Epithelial cell of prostate (primary cell): ENCODE results near the gene HS3ST5.

Source experiments
- DNase-seq: peaks from one replicate; pipeline ENCODE4 v3.0.0-alpha.2; 2011; ENCODE audit warnings: low read depth, low spot score
- H3K27ac ChIP-seq: fragments of 450-650 bp; 2 replicates; pipeline ENCODE4 v1.5.1; 2017; ENCODE audit warnings: mild to moderate bottlenecking

Gene HS3ST5

DNA sequence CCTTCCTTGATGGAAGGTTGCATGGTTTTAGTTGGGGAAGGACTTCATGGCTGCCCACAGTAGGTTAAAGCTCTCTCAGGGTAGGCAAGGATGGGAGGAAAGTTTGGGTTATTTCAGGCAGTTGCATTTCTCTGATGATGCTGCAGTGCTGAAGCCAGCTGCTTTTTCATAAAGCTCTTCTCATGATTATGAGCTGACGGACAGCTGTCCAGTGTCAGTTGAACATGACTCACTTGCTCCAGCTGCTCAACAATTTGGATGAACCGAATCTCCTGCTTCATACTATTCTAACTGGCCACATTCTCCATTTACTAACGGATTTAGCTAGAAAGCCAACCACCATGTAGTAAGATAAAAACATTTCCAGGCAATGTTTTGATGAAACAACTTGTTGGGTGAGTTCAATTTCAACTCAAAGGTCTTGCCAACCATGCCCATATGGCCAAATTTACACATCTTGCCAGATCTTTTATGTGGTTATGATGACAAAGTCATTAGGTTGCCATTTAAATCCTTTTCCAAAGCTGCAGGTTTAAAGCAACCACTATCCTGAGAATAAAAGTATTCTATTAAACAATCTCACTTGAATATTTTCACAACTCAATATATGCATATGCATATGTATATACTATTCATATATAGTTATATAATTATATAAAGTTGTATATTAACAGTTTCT lies 125.9 kb downstream of the HS3ST5 start:
- no peak overlapping the region for H3K27ac ChIP-seq
- DNase-seq, result no peak

DNA sequence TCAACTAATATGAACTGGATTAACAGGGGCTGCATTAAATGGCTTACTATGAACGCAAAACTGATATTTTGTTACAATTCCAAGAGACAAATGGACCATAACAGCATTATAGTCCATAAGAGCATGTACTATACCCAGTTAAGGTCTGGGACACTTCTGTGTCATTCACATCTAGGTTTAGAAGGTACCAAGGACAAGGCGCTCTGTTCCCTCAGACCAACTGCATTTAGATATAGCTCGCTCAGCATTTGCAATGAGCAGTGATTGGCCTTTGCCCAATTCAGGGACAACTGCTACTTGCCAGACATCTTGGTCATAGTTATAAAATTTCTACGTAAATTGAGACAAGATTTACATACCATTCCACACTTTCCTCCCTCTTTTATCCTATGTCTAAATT lies 132.4 kb downstream of the HS3ST5 start:
- H3K27ac ChIP-seq, result no peak overlapping the region
- DNase-seq, result no peak

DNA sequence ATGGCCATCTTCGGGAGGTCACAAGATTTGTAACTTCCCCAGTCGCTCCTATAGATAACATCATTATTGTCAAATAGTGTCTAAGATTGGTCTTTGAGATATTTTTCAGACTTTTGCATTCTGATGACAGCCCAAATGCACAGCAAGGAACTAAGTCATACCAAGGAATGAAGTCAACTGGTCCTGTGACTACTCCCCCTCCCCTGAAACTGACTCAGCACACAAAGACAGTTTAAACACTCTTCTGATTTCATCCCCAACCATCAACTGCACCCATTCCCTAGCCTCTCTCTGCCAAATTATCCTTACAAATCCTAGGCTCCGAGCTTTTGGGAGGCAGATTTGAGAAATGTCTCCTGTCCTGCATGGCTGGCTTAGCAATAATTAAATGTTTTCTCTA lies 139.4 kb downstream of the HS3ST5 start:
- no peak overlapping the region for H3K27ac ChIP-seq
- no peak for DNase-seq

DNA sequence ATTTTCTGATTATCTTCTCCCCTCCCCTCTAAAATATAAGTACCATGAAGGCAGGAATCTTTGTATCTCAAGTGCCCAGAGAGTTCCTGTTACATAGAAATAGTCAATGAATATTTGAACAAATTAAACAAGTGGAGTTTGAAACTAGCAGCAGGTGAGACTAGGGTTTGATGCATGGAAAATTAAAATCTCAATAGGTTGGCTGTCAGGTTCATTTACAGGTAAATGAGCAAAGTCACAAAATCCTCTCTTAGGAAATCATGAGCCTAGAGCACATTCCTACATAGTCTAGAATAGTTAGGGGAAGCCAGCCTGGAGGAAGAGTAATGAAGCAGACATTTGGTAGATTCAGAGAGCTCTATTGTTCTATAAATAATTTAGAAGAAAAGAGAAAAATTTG lies 140.4 kb downstream of the HS3ST5 start:
- no peak overlapping the region for H3K27ac ChIP-seq
- no peak for DNase-seq

DNA sequence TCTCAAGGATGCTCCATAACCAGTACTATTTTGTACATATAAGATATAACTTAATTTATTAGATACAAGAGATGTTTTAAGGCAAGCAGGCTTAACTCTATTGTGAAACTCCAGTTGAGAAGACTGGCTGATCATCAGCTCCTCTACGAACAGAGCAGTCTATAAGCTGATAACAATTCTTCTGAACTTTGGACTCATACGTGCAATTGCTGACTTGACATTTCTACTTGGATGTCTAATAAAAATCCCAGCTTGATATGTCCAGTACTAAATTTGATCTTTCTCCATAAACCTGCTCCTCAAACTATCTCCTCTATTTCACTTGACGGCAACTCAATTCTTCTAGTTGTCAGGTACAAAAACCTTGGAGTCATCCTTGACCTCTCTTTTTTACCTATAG lies 141.9 kb downstream of the HS3ST5 start:
- no peak for DNase-seq
- no peak overlapping the region for H3K27ac ChIP-seq

DNA sequence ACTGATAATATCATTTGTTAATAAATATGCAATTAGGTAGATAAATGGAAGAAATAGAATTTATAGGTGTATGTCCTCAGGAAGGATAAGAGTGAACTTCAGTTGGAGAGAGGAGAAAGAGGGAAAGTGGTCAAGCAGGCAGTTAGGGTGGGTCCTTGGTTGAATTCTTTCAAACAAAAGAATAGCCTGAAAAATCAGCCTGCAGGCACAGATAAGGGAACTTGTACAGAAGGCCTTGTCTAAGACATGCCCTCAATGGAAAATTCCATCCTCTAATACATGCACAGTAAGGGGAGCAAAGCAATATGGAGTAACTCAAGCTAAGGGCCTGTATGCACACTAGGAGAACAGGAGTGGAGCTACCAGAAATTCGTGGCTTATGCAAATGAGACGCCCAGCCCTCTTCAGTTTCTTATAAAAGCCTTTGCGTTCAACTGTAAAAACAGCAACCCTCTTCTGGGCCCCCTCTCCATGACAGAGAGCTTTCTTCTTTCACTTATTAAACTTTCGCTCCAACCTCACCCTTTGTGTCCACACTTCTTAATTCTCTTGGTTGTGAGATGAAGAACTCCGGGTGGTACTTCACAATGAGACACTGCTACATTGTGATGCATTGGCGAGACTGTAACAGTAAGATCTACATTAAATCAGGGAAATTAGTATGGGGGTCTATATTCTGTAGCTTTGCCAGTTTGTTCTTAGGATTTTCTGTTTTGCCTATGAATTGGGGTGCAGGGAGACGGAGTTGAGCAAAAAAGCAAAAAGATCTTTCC lies 147.0 kb downstream of the HS3ST5 start:
- no peak for DNase-seq

DNA sequence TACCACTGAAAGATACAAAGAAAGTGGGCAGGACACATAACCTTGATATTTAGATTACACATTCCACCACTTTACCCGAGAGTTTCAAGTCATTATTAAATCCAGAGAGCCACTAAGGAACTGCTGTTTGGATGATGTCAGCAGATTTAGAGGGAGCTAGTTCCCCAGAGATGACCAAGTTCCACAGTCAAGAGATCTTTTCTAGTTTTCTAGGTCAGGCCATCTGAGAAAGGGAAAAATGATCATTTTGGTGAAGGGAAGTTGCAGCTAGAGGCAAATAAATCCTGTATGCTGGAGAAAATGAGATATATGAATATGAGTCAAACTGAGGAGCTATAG lies 147.8 kb downstream of the HS3ST5 start:
- H3K27ac ChIP-seq, result no peak overlapping the region
- no peak for DNase-seq

More for the DNA sequence above, 147.0 kb downstream of the HS3ST5 start:
- H3K27ac ChIP-seq, result no peak overlapping the region

DNA sequence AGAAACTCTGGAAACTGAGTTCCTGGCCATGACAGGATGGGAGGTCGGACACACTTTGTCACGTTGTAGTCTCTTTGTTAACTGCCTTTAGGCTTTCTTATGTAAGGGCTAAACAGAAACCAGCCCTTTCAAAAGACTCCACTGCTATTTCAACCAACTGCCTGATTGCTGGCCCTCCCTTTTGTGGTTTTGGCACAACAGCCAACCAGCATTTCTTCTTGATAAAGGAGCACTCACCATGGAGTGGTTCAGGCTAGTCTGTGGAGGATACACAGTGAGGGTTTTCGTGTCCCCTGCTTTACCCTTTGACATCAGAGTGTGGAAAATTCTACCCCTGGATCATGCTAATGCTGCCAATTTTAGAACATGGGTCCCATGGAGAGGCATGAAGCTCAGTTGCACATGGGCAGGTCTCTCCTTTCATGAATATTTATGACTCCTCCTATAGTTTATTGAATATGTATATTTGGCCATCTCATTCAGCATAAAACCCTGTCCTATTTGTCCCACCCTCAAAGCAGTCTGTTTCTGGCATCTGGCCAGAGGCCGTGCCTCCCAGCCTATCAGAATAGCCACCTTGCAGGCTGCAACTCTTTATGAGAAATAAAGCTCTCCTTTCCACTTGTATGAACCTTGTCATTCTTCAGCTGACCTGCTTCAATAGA lies 148.3 kb downstream of the HS3ST5 start:
- H3K27ac ChIP-seq, result no peak overlapping the region
- no peak for DNase-seq

DNA sequence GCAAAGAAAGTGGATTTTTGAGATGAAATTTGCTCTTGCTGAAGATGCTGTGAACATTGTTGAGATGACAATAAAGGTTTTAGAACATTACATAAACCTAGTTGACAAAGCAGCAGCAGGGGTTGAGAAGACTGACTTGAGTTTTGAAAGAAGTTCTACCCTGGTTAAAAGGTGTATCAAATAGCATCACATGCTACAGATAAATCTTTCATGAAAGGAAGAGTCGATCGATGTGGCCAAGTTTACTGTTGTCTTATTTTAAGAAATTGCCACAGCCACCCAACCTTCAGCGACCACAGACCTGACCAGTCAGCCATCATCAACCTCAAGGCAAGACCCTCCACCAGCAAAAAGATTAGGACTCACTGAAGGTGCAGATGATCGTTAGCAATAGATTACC lies 155.3 kb downstream of the HS3ST5 start:
- H3K27ac ChIP-seq, result no peak overlapping the region
- DNase-seq, result no peak

DNA sequence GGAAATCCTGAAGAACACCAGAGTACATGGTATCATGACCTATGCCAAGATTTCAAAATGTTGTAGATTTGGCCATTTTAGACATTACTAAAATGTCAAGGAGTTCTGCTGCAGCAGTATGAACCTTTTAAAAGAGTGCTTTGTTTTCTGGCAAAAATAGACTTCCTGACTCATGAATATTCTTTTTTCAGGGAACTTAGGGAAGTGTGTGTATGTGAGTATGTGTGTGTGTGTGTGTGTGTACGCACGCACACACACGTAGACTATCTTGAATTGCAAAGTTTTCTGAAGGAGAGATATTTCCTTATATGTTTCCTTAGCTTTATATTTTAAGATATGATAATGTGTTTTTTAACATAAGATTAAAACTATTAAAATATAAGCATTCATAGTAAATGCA lies 161.2 kb downstream of the HS3ST5 start:
- no peak overlapping the region for H3K27ac ChIP-seq
- DNase-seq, result no peak

DNA sequence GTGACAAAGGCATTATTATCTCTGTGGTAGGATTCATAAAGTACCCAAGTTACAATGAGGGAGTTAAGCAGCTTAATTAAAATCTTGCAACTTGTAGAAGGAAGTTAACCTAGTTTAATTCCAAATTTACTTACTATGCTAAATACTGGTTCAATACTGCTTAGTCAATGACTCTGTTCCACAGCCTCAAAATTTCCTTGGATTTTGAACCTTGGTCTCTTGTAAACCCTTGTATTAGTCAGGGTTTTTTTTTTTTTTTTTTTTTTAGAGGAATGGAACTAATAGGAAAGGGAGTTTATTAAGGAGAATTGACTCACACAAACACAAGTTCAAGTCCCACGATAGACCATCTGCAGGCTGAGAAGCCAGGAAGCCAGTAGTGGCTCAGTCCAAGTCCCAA lies 163.4 kb downstream of the HS3ST5 start:
- DNase-seq, result no peak
- no peak overlapping the region for H3K27ac ChIP-seq

DNA sequence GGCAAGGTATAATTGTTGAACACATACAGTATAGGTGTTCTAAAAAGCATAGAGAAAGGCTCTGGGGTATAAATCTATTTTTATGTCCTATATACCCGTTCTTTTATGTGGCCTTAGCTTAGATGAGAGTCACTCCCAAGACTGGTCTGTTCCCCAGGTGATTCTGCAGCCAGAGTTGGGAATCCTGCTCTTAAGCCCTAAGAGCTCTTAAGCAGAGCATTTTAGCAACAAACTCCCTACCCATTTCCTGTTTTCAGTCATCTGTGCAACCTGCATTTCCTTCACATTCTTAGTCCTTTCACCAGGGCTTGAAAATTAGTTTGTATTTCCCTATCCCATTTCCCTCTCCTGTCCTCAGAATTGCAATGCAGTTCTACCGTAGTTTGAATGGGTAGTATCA lies 166.1 kb downstream of the HS3ST5 start:
- DNase-seq, result no peak
- H3K27ac ChIP-seq, result no peak overlapping the region

DNA sequence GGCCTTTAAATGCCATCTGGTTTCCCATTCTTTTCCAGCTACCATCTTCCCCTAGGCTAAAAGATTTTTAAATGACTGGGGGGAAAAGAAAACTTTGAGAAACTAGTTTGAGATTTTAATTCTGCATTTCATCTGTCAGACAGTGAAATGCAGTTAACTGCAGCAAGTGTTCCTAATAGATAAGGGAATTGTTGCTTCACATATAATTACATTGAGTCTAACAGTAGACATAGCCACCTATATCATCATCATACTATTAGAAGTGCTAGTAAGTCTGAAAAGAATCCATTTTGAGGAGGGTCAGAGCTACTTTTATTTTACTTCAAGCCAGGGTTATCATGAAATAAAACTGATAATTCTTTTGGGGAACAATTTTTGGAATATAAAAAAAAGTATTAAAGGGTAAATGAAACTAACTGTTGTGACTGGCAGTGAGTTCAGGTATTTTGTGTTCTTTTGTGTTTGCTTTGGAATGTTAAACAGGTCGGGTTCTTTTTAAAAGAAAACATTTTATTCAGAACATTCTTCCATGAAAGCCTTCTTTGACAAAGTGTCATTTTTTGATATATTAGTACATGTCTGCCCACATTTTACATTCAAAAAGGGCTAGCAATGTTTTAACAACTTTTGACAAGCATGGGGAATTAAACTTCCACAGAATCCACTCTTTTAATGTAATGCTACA lies 170.1 kb downstream of the HS3ST5 start:
- no peak overlapping the region for H3K27ac ChIP-seq
- no peak for DNase-seq

DNA sequence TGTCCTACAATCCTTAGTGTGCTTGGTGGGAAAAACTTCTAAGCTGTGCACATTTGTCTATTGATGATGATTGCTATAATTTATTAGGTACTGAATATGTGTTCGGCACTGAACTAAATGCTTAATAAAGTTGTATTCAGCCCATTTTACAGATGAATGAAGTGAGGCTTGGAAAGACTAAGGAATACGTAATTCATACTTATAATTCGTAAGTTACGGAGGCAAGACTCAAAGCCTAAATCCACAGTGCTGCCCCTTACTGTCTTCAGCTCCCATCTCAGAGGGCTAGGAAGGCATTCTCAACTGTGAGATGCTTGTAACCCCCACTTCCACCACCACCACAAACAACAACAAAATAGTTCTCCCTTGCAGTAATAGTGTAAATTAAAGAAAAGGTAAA lies 171.3 kb downstream of the HS3ST5 start:
- H3K27ac ChIP-seq, result no peak overlapping the region
- DNase-seq, result no peak

DNA sequence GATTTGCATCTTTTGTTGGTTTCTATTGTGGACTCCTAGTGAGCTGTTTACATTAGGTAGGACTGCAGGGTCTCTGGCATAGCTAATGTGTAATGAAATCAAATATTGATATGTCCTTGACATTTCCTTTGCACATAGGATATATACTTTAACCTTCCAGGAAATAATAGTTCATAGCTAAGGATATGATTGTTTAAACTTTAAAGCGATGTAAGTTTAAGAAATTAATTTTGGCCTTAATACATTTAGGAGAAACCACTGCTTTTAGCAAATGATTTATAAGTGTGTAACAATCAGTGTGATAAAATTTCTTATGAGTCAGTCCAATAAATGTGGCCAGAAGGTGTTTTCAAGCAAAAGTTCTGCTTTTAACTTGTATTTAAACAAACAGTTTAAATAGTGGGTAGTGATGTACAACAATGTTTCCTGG lies 171.8 kb downstream of the HS3ST5 start:
- DNase-seq, result no peak
- no peak overlapping the region for H3K27ac ChIP-seq

DNA sequence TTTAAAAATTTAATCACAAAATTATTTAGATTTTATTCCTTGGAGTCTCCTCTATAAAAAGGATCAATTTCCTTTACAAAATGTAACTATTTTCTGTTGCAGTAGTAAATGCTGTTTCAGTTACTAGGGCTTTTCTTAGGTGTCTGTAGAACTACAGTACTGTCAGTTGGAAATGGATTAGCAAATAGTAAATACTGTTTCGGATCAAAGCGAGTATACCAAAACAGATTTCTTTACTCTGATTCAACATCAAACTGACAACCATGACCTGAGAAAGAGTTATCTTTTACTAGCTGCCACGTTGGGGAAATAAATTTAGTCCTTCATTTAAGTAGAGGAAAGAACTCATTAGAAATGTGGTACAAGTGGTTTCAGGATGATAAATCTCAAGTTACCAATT lies 172.5 kb downstream of the HS3ST5 start:
- DNase-seq, result no peak
- no peak overlapping the region for H3K27ac ChIP-seq

DNA sequence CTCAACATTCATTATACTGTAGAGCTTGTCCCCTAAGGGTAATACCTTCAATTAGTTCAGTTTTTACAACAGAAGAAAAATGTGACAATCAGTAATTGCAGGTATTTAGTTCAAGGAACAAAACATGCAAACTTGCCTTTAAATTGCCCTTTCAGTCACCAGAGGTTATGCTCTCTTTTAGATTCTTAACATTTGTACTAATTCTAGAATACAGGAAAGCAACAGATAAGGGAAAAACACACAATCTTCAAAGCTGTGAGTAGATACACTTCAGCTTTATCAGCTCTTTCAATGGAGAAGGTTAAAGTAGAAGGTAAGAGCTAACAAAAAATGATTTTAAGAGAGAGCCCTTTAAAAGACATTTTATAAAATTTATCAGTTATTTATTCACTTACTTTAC lies 173.1 kb downstream of the HS3ST5 start:
- no peak for DNase-seq
- H3K27ac ChIP-seq, result no peak overlapping the region

DNA sequence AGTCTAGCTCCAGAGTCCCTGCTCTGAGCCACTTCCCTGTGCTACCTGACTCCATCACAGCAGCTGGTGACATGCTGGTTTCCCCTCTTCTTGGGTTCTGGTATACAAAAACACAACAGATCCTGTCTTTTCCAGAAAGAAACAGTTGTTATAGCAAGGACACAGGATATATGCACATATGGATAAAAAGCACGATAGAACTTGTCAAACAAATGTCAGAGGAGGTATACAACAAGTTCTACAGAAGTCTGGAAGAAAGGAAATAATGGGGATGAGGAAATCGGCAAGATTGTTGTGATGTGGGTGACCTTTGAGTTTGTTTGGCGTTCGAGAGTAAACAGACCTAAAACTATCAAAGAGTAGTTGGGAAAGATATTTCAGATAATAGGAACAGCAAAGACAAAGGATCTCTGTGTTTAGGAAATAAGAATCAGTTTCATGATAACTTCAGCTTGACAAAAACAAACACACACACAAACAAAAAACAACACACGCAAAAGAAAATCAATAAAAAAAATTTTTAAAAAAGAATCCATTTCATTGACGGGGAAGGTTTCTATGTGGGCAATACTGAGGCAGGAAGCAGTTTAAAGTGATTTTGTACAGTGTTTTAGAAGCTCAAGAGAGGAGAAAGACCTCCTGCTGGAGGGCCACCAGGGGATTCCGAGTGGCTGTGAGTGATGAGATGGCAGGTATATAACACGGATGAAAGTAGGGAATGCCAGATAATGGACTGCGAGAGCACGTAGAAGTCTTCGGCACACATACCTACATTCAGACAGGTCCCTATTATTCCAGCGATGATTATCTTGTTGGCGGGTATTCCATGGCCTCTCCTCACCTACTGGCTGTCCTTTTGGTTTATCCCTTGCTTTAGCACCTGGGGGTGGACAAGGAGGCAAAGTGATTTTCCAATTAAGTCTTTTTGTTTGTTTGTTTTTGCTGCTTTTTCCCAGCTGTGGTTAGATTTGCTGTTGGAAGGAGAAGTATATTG lies 174.9 kb downstream of the HS3ST5 start:
- DNase-seq, result no peak

DNA sequence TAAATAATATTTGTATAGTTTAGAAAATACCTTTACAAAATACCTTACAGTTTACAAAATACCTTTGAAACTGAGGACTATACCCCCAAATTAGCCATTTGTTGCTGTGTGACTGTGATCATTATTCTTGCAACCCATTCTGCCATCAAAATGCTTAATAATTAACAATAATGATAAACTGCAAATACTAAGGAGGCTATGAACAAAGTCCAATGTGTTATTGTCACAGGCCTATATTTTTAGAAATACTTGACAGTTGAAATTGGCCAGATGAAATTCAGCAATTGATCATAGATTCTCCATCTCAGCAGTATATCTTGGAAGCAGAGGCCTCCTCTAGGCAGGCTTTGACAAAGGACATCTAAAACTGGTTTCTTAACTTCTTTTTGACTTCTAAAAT lies 178.6 kb downstream of the HS3ST5 start:
- H3K27ac ChIP-seq, result no peak overlapping the region
- no peak for DNase-seq

More for the DNA sequence above, 174.9 kb downstream of the HS3ST5 start:
- no peak overlapping the region for H3K27ac ChIP-seq
